Neural progenitor cell (in vitro differentiated cells): ENCODE data around the gene DSCAML1.

ENCODE experiments used
- EZH2 ChIP-seq: fragments of 200-600 bp; sonication (generic); IDR thresholded peaks from 2 replicates; pipeline ENCODE4 v1.6.1; 2017; ENCODE audit warnings: antibody characterized with exemption, mild to moderate bottlenecking, moderate library complexity
- EZH2phosphoT487 ChIP-seq: fragments of 200-600 bp; sonication (generic); IDR thresholded peaks from 2 replicates; pipeline ENCODE4 v1.6.1; 2017; ENCODE audit warnings: antibody characterized with exemption
- TF ChIP-seq, protein P1 (sequence below): fragments of 200-600 bp; sonication (generic); IDR thresholded peaks from 2 replicates; pipeline ENCODE4 v1.5.1; 2017; ENCODE audit warnings: antibody characterized with exemption, mild to moderate bottlenecking

DNA sequence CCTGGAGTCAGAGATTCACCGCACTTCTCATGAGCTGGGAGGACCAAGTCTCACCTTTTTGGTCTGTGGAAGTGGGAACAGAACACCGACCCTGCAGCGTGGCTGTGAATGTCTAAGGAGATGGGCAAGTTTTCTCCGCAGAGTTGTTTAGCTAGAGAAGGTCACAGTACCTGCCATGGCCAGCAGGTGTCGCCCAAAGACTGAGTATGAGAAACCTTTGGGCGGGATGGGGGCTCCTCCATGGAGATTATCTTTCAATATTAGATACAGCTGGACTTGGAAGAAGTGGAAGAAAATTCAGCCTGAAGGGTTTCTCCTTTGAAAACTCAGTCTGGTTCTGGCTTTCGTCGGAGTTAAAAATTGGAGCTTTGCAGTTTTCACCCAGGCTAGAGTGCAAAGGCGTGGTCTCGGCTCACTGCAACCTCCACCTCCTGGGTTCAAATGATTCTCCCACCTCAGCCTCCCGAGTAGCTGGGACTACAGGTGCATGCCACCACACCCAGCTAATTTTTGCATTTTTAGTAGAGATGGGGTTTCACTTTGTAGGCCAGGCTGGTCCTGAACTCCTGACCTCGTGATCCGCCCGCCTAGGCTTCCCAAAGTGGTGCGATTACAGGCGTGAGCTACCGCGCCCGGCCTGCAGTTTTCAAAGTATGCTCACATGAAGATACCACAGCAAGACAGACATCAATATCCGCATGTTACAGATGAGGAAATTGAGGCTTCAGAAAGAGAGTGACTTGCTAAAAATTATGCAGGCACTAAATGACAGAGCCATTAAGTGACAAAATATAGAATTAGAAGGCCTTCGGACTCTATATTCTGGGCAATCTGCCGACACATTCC lies 10.7 kb upstream of the DSCAML1 start:
- TF ChIP-seq, protein P1, sequence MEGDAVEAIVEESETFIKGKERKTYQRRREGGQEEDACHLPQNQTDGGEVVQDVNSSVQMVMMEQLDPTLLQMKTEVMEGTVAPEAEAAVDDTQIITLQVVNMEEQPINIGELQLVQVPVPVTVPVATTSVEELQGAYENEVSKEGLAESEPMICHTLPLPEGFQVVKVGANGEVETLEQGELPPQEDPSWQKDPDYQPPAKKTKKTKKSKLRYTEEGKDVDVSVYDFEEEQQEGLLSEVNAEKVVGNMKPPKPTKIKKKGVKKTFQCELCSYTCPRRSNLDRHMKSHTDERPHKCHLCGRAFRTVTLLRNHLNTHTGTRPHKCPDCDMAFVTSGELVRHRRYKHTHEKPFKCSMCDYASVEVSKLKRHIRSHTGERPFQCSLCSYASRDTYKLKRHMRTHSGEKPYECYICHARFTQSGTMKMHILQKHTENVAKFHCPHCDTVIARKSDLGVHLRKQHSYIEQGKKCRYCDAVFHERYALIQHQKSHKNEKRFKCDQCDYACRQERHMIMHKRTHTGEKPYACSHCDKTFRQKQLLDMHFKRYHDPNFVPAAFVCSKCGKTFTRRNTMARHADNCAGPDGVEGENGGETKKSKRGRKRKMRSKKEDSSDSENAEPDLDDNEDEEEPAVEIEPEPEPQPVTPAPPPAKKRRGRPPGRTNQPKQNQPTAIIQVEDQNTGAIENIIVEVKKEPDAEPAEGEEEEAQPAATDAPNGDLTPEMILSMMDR: peak; percentile 98
- no peak for TF ChIP-seq EZH2phosphoT487
- TF ChIP-seq EZH2: no peak
